GM23338 (cell line): ENCODE measurements around the gene ITGA3. TPM values are rescaled to one million over a fixed set of nuclear protein-coding genes. Genes with fewer than 3 reads are reported as not detected.

ENCODE experiments used
- ATAC-seq: fragments of 200-7000 bp; cut with Tn5 transposase; 3 replicates; pipeline ENCODE4 v1.9.1; 2020
- DNase-seq: peaks from one replicate; pipeline ENCODE4 v3.0.0-alpha.2; 2015; ENCODE audit warnings: low spot score
- H2AFZ ChIP-seq: fragments of 200-600 bp; sonication (generic); 2 replicates; pipeline ENCODE4 v1.8.0; 2016; ENCODE audit warnings: antibody characterized with exemption, mild to moderate bottlenecking, moderate library complexity
- H3F3A ChIP-seq: fragments of 200-600 bp; sonication (generic); replicated peaks from 2 replicates; pipeline ENCODE4 v1.8.0; 2017; ENCODE audit warnings: antibody characterized with exemption, mixed run types, low read depth
- H3K27ac ChIP-seq: fragments of 200-600 bp; sonication (generic); 2 replicates; pipeline ENCODE4 v1.6.1; 2016; ENCODE audit warnings: low read depth
- H3K27me3 ChIP-seq: fragments of 200-600 bp; sonication (generic); 2 replicates; pipeline ENCODE4 v1.8.0; 2016; ENCODE audit warnings: mild to moderate bottlenecking, mixed run types, moderate library complexity; ENCODE audit not compliant: insufficient read depth
- H3K36me3 ChIP-seq: fragments of 200-600 bp; sonication (generic); 2 replicates; pipeline ENCODE4 v1.8.0; 2016; ENCODE audit warnings: mild to moderate bottlenecking; ENCODE audit not compliant: insufficient read depth
- H3K4me1 ChIP-seq: fragments of 200-600 bp; sonication (generic); 2 replicates; pipeline ENCODE4 v1.8.0; 2016; ENCODE audit warnings: mild to moderate bottlenecking, moderate library complexity; ENCODE audit not compliant: insufficient read depth
- H3K4me2 ChIP-seq: fragments of 200-600 bp; sonication (generic); 2 replicates; pipeline ENCODE4 v1.7.1; 2017; ENCODE audit warnings: mixed run types
- H3K4me3 ChIP-seq: fragments of 200-600 bp; sonication (generic); 2 replicates; pipeline ENCODE4 v1.6.1; 2016; ENCODE audit warnings: mixed run types
- H3K79me2 ChIP-seq: fragments of 200-600 bp; sonication (generic); replicated peaks from 2 replicates; pipeline ENCODE4 v1.8.0; 2017; ENCODE audit warnings: mild to moderate bottlenecking; ENCODE audit not compliant: insufficient read depth
- H3K9me2 ChIP-seq: fragments of 200-600 bp; sonication (generic); 2 replicates; pipeline ENCODE4 v1.8.0; 2017; ENCODE audit not compliant: insufficient read depth
- H4K20me1 ChIP-seq: fragments of 200-600 bp; sonication (generic); replicated peaks from 2 replicates; pipeline ENCODE4 v1.8.0; 2017; ENCODE audit warnings: mild to moderate bottlenecking; ENCODE audit not compliant: insufficient read depth
- H3K27ac Mint-ChIP-seq: 2 replicates; pipeline ENCODE4 v1.8.0; 2020; ENCODE audit warnings: inconsistent platforms, mild to moderate bottlenecking, moderate library complexity, mixed read lengths
- H3K27me3 Mint-ChIP-seq: 3 replicates; pipeline ENCODE4 v1.8.0; 2022; ENCODE audit warnings: low read depth, mild to moderate bottlenecking, moderate library complexity, mixed read lengths, inconsistent platforms; ENCODE audit not compliant: insufficient read depth, poor library complexity
- H3K36me3 Mint-ChIP-seq: 3 replicates; pipeline ENCODE4 v1.8.0; 2021; ENCODE audit warnings: low read depth, mild to moderate bottlenecking, inconsistent platforms, moderate library complexity, mixed read lengths
- H3K4me1 Mint-ChIP-seq: 3 replicates; pipeline ENCODE4 v1.8.0; 2020; ENCODE audit warnings: mild to moderate bottlenecking, inconsistent platforms, mixed read lengths
- H3K4me3 Mint-ChIP-seq: 3 replicates; pipeline ENCODE4 v1.8.0; 2021; ENCODE audit warnings: moderate library complexity, mild to moderate bottlenecking, inconsistent platforms, mixed read lengths
- H3K9me3 Mint-ChIP-seq: 3 replicates; pipeline ENCODE4 v1.8.0; 2020; ENCODE audit warnings: moderate library complexity, mild to moderate bottlenecking, inconsistent platforms, mixed read lengths
- CREB1 ChIP-seq: fragments of 250-450 bp; sonication (Bioruptor Pico); IDR thresholded peaks from 2 replicates; pipeline ENCODE4 v1.5.0; 2020; ENCODE audit warnings: low read depth, mild to moderate bottlenecking, moderate library complexity
- ETS1 ChIP-seq: IDR thresholded peaks from 2 replicates; pipeline ENCODE4 v1.6.1; 2016; ENCODE audit warnings: antibody characterized with exemption
- EZH2 ChIP-seq: fragments of 200-600 bp; sonication (generic); IDR thresholded peaks from one replicate; pipeline ENCODE4 v1.8.0; 2017; ENCODE audit warnings: antibody characterized with exemption, mild to moderate bottlenecking, low read depth; ENCODE audit not compliant: unreplicated experiment
- EZH2phosphoT487 ChIP-seq: fragments of 200-600 bp; sonication (generic); IDR thresholded peaks from one replicate; pipeline ENCODE4 v1.8.1; 2018; ENCODE audit warnings: antibody characterized with exemption; ENCODE audit not compliant: unreplicated experiment
- JUNB ChIP-seq: IDR thresholded peaks from one replicate; pipeline ENCODE4 v1.6.1; 2016; ENCODE audit warnings: antibody characterized with exemption; ENCODE audit not compliant: unreplicated experiment
- NANOG ChIP-seq: IDR thresholded peaks from 2 replicates; pipeline ENCODE4 v1.6.1; 2016; ENCODE audit warnings: antibody characterized with exemption, borderline replicate concordance
- POLR2AphosphoS5 ChIP-seq: IDR thresholded peaks from 2 replicates; pipeline ENCODE4 v1.6.1; 2016; ENCODE audit warnings: antibody characterized with exemption, low read depth
- STAT1 ChIP-seq: IDR thresholded peaks from one replicate; pipeline ENCODE4 v1.6.1; 2016; ENCODE audit warnings: antibody characterized with exemption; ENCODE audit not compliant: unreplicated experiment
- ZNF114 ChIP-seq: fragments of 250-450 bp; sonication (Bioruptor Pico); IDR thresholded peaks from 2 replicates; pipeline ENCODE4 v1.5.0; 2020; ENCODE audit warnings: mild to moderate bottlenecking, moderate library complexity
- ZNF331 ChIP-seq: fragments of 250-450 bp; sonication (Bioruptor Pico); IDR thresholded peaks from 2 replicates; pipeline ENCODE4 v1.5.0; 2020; ENCODE audit warnings: low read depth, mild to moderate bottlenecking, moderate library complexity
- ZNF462 ChIP-seq: fragments of 250-450 bp; sonication (Bioruptor Pico); IDR thresholded peaks from 2 replicates; pipeline ENCODE4 v1.5.0; 2020; ENCODE audit warnings: mild to moderate bottlenecking, moderate library complexity
- polyA plus RNA-seq: library from polyadenylated mRNA; unstranded; fragments of >200 nt; fragmentation: Nextera tagmentation; extraction: Ambion mirVana; gene quantifications from 2 replicates; pipeline ENCODE4 v1.2.1, GENCODE V29; 2016
- total RNA-seq: library from RNA; depleted of rRNA; stranded (reverse); fragments of >200 nt; shearing (Covaris generic); gene quantifications from 2 replicates; pipeline ENCODE4 v1.2.3, GENCODE V29; 2014
- TF ChIP-seq, protein P1 (sequence below): IDR thresholded peaks from one replicate; pipeline ENCODE4 v1.6.1; 2018; ENCODE audit warnings: antibody characterized with exemption; ENCODE audit not compliant: unreplicated experiment
- TF ChIP-seq, protein P2 (sequence below), 2 experiments: fragments of 200-600 bp in 1 of 2; sonication (generic) in 1 of 2; conservative IDR thresholded peaks; 2 replicates each; pipeline versions ENCODE4 v1.5.1 to v1.6.1; 2016 to 2017; ENCODE audit warnings: antibody characterized with exemption in 2 of 2, low read depth in 2 of 2, mild to moderate bottlenecking in 2 of 2, moderate library complexity in 1 of 2

Gene ITGA3
- total and polyA plus RNA-seq, 2 experiments from 2014 or later = 9.6 to 28.3 TPM

GRCh38 chr17:50076221-50076590 lies 20.3 kb downstream of the ITGA3 start:
- H3K27me3 ChIP-seq = no peaks in the 10 kb centered on the region
- DNase-seq (peak; percentile 26), ATAC-seq (peak; percentile 35)
- no peaks in the 10 kb centered on the region for H3K36me3 ChIP-seq
- no peak overlapping the region for H3K4me3 Mint-ChIP-seq
- H2AFZ ChIP-seq = no peak overlapping the region
- H3K4me1 Mint-ChIP-seq = peaks cover 11% of the 10 kb centered on the region; the same call in 2 of the 3 replicates
- TF ChIP-seq ZNF331 (CRISPR knock-in tag) = no peak
- TF ChIP-seq JUNB = no peak
- no peak for TF ChIP-seq POLR2AphosphoS5
- no peak for TF ChIP-seq ZNF114
- TF ChIP-seq CREB1 (CRISPR knock-in tag) = no peak
- no peak for TF ChIP-seq STAT1
- TF ChIP-seq NANOG = no peak
- TF ChIP-seq EZH2 = no peak
- TF ChIP-seq ZNF462 (CRISPR knock-in tag) = no peak
- TF ChIP-seq, protein P1, sequence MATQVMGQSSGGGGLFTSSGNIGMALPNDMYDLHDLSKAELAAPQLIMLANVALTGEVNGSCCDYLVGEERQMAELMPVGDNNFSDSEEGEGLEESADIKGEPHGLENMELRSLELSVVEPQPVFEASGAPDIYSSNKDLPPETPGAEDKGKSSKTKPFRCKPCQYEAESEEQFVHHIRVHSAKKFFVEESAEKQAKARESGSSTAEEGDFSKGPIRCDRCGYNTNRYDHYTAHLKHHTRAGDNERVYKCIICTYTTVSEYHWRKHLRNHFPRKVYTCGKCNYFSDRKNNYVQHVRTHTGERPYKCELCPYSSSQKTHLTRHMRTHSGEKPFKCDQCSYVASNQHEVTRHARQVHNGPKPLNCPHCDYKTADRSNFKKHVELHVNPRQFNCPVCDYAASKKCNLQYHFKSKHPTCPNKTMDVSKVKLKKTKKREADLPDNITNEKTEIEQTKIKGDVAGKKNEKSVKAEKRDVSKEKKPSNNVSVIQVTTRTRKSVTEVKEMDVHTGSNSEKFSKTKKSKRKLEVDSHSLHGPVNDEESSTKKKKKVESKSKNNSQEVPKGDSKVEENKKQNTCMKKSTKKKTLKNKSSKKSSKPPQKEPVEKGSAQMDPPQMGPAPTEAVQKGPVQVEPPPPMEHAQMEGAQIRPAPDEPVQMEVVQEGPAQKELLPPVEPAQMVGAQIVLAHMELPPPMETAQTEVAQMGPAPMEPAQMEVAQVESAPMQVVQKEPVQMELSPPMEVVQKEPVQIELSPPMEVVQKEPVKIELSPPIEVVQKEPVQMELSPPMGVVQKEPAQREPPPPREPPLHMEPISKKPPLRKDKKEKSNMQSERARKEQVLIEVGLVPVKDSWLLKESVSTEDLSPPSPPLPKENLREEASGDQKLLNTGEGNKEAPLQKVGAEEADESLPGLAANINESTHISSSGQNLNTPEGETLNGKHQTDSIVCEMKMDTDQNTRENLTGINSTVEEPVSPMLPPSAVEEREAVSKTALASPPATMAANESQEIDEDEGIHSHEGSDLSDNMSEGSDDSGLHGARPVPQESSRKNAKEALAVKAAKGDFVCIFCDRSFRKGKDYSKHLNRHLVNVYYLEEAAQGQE = no peak
- TF ChIP-seq, protein P2, sequence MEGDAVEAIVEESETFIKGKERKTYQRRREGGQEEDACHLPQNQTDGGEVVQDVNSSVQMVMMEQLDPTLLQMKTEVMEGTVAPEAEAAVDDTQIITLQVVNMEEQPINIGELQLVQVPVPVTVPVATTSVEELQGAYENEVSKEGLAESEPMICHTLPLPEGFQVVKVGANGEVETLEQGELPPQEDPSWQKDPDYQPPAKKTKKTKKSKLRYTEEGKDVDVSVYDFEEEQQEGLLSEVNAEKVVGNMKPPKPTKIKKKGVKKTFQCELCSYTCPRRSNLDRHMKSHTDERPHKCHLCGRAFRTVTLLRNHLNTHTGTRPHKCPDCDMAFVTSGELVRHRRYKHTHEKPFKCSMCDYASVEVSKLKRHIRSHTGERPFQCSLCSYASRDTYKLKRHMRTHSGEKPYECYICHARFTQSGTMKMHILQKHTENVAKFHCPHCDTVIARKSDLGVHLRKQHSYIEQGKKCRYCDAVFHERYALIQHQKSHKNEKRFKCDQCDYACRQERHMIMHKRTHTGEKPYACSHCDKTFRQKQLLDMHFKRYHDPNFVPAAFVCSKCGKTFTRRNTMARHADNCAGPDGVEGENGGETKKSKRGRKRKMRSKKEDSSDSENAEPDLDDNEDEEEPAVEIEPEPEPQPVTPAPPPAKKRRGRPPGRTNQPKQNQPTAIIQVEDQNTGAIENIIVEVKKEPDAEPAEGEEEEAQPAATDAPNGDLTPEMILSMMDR (conservative IDR thresholded peaks at IDR 0.05; ENCODE audit: low read depth in 2 of 2) = no peak
- TF ChIP-seq EZH2phosphoT487 = no peak
- TF ChIP-seq ETS1 = no peak
- no peak overlapping the region for H3K27ac Mint-ChIP-seq
- H3F3A ChIP-seq = no peaks in the 10 kb centered on the region
- H3K4me3 ChIP-seq = no peak overlapping the region; the same call in 1 of the 2 replicates
- H3K4me1 ChIP-seq = no peaks in the 10 kb centered on the region; the same call in 1 of the 2 replicates
- no peaks in the 10 kb centered on the region for H3K79me2 ChIP-seq
- no peaks in the 10 kb centered on the region for H3K27me3 Mint-ChIP-seq
- no peaks in the 10 kb centered on the region for H3K9me2 ChIP-seq
- H3K36me3 Mint-ChIP-seq = peaks cover 27% of the 10 kb centered on the region
- no peaks in the 10 kb centered on the region; the same call in 1 of the 2 replicates for H4K20me1 ChIP-seq
- H3K27ac ChIP-seq = no peak overlapping the region
- no peaks in the 10 kb centered on the region; the same call in 2 of the 3 replicates for H3K9me3 Mint-ChIP-seq
- H3K4me2 ChIP-seq = peak overlapping the region; percentile 5; the same call in 1 of the 2 replicates
